Measurements from ENCODE around the gene SLC27A1. TPM values are rescaled to one million over a fixed set of nuclear protein-coding genes. Genes with fewer than 3 reads are reported as not detected.

Gene SLC27A1
- total RNA-seq, 1 experiment from 2014 or later, result 8.6 TPM

DNA sequence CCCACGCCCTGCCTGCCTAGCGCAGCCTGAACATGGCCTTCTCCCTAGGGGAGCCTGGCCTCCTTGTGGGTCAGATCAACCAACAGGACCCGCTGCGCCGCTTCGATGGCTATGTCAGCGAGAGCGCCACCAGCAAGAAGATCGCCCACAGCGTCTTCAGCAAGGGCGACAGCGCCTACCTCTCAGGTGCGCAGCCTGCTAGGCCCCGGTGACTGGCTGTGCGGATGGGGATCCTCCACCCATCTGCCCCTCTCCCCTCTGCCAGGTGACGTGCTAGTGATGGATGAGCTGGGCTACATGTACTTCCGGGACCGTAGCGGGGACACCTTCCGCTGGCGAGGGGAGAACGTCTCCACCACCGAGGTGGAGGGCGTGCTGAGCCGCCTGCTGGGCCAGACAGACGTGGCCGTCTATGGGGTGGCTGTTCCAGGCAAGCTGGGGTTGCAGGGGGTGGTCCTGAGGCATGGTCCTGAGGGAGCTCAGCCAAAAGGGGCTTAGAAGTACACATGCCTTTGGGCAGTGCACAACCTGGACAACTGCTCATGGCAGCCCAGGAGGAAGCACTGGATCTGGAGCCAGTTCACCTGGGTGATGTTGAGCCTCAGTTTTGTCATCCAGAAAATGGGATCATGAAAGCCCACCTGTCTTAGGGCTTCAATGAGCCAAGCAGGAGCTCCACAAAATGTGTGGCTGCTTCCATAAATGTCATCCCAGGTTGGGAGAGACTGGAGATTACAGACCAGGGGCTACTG is 30.3 kb downstream of the SLC27A1 start:
- DNase-seq (ENCODE audit: low spot score) (no peak), ATAC-seq (no peak)
- peaks cover 16% of the 10 kb centered on the region for H3K4me1 Mint-ChIP-seq
- peaks cover 21% of the 10 kb centered on the region for H3K27me3 Mint-ChIP-seq (ENCODE audit: low read depth)
- H3K27ac Mint-ChIP-seq, result no peak overlapping the region
- H3K9me3 Mint-ChIP-seq, result no peaks in the 10 kb centered on the region
- TF ChIP-seq, protein P1, sequence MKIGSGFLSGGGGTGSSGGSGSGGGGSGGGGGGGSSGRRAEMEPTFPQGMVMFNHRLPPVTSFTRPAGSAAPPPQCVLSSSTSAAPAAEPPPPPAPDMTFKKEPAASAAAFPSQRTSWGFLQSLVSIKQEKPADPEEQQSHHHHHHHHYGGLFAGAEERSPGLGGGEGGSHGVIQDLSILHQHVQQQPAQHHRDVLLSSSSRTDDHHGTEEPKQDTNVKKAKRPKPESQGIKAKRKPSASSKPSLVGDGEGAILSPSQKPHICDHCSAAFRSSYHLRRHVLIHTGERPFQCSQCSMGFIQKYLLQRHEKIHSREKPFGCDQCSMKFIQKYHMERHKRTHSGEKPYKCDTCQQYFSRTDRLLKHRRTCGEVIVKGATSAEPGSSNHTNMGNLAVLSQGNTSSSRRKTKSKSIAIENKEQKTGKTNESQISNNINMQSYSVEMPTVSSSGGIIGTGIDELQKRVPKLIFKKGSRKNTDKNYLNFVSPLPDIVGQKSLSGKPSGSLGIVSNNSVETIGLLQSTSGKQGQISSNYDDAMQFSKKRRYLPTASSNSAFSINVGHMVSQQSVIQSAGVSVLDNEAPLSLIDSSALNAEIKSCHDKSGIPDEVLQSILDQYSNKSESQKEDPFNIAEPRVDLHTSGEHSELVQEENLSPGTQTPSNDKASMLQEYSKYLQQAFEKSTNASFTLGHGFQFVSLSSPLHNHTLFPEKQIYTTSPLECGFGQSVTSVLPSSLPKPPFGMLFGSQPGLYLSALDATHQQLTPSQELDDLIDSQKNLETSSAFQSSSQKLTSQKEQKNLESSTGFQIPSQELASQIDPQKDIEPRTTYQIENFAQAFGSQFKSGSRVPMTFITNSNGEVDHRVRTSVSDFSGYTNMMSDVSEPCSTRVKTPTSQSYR (CRISPR knock-in tag; IDR thresholded peaks at IDR 0.05), result no peak
- TF ChIP-seq, protein P2, sequence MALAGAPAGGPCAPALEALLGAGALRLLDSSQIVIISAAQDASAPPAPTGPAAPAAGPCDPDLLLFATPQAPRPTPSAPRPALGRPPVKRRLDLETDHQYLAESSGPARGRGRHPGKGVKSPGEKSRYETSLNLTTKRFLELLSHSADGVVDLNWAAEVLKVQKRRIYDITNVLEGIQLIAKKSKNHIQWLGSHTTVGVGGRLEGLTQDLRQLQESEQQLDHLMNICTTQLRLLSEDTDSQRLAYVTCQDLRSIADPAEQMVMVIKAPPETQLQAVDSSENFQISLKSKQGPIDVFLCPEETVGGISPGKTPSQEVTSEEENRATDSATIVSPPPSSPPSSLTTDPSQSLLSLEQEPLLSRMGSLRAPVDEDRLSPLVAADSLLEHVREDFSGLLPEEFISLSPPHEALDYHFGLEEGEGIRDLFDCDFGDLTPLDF (CRISPR knock-in tag; IDR thresholded peaks at IDR 0.05), result no peak
- no peak for TF ChIP-seq NFYB (CRISPR knock-in tag; conservative IDR thresholded peaks at IDR 0.05; ENCODE audit: low read depth)
- peak; percentile 75; the same call in 1 of the 2 replicates for TF ChIP-seq FOXP1 (CRISPR knock-in tag; IDR thresholded peaks at IDR 0.05; ENCODE audit: borderline replicate concordance)
- TF ChIP-seq ELF4 (CRISPR knock-in tag; IDR thresholded peaks at IDR 0.05; ENCODE audit: low read depth), result no peak
- no peak for TF ChIP-seq TEAD4 (CRISPR knock-in tag; IDR thresholded peaks at IDR 0.05)
- TF ChIP-seq RORB (CRISPR knock-in tag; IDR thresholded peaks at IDR 0.05), result no peak
- no peak for TF ChIP-seq ZNF671 (CRISPR knock-in tag; IDR thresholded peaks at IDR 0.05)
- no peak for TF ChIP-seq NFE2L1 (CRISPR knock-in tag; IDR thresholded peaks at IDR 0.05)
- 0 out of 2 replicates have a peak, but pooled peaks have one; percentile 3 for TF ChIP-seq GTF2I (CRISPR knock-in tag; conservative IDR thresholded peaks at IDR 0.05)
- TF ChIP-seq, protein P3, sequence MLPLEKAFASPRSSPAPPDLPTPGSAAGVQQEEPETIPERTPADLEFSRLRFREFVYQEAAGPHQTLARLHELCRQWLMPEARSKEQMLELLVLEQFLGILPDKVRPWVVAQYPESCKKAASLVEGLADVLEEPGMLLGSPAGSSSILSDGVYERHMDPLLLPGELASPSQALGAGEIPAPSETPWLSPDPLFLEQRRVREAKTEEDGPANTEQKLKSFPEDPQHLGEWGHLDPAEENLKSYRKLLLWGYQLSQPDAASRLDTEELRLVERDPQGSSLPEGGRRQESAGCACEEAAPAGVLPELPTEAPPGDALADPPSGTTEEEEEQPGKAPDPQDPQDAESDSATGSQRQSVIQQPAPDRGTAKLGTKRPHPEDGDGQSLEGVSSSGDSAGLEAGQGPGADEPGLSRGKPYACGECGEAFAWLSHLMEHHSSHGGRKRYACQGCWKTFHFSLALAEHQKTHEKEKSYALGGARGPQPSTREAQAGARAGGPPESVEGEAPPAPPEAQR (CRISPR knock-in tag; IDR thresholded peaks at IDR 0.05), result no peak
- TF ChIP-seq, protein P4, sequence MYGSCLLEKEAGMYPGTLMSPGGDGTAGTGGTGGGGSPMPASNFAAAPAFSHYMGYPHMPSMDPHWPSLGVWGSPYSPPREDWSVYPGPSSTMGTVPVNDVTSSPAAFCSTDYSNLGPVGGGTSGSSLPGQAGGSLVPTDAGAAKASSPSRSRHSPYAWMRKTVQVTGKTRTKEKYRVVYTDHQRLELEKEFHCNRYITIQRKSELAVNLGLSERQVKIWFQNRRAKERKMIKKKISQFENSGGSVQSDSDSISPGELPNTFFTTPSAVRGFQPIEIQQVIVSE (CRISPR knock-in tag; IDR thresholded peaks at IDR 0.05; ENCODE audit: borderline replicate concordance), result no peak
- H3K36me3 Mint-ChIP-seq, result no peaks in the 10 kb centered on the region
- CTCF ChIA-PET, result interaction anchor here (0.8 to 3.1 kb wide), 3 partner anchors 10 to 60 kb away, joined by 3 to 17 read pairs (median 3); partner anchors contain the start of gene PGLS
- POLR2A ChIA-PET, result no interaction called here
- H3K4me3 Mint-ChIP-seq, result no peak overlapping the region

DNA sequence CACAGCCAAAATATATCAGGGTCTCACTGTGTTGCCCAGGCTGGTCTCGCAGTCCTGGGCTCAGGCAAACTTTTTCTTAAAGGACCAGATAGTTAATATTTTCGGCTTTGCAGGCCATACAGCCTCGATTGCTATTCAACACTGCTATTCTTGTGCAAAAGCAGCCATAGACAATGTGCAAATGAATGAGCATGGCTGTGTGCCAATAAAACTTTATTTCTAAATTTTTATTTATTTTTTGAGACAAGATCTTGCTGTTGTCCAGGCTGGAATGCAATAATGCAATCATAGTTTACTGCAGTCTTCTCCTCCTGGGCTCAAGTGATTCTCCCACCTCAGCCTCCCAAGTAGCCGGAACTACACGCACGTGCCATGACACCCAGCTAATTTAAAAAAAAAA is 32.9 kb downstream of the SLC27A1 start:
- no peaks in the 10 kb centered on the region for H3K9me3 Mint-ChIP-seq
- H3K4me1 Mint-ChIP-seq, result peaks cover 12% of the 10 kb centered on the region
- no peaks in the 10 kb centered on the region for H3K27me3 Mint-ChIP-seq (ENCODE audit: low read depth)
- no peak for DNase-seq (ENCODE audit: low spot score)
- no peak for ATAC-seq
- no peaks in the 10 kb centered on the region for H3K36me3 Mint-ChIP-seq
- POLR2A ChIA-PET, result no interaction called here
- CTCF ChIA-PET, result interaction anchor here (0.6 kb wide), 1 partner anchor 103 kb away, joined by 3 read pairs; no protein-coding TSS in a partner anchor
- no peak overlapping the region for H3K4me3 Mint-ChIP-seq
- H3K27ac Mint-ChIP-seq, result no peak overlapping the region
- TF ChIP-seq, protein P5, sequence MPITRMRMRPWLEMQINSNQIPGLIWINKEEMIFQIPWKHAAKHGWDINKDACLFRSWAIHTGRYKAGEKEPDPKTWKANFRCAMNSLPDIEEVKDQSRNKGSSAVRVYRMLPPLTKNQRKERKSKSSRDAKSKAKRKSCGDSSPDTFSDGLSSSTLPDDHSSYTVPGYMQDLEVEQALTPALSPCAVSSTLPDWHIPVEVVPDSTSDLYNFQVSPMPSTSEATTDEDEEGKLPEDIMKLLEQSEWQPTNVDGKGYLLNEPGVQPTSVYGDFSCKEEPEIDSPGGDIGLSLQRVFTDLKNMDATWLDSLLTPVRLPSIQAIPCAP (CRISPR knock-in tag; IDR thresholded peaks at IDR 0.05), result no peak
- TF ChIP-seq, protein P6, sequence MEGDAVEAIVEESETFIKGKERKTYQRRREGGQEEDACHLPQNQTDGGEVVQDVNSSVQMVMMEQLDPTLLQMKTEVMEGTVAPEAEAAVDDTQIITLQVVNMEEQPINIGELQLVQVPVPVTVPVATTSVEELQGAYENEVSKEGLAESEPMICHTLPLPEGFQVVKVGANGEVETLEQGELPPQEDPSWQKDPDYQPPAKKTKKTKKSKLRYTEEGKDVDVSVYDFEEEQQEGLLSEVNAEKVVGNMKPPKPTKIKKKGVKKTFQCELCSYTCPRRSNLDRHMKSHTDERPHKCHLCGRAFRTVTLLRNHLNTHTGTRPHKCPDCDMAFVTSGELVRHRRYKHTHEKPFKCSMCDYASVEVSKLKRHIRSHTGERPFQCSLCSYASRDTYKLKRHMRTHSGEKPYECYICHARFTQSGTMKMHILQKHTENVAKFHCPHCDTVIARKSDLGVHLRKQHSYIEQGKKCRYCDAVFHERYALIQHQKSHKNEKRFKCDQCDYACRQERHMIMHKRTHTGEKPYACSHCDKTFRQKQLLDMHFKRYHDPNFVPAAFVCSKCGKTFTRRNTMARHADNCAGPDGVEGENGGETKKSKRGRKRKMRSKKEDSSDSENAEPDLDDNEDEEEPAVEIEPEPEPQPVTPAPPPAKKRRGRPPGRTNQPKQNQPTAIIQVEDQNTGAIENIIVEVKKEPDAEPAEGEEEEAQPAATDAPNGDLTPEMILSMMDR (IDR thresholded peaks at IDR 0.05), result no peak
- no peak for TF ChIP-seq EMX1 (CRISPR knock-in tag; IDR thresholded peaks at IDR 0.05)
- TF ChIP-seq, protein P7, sequence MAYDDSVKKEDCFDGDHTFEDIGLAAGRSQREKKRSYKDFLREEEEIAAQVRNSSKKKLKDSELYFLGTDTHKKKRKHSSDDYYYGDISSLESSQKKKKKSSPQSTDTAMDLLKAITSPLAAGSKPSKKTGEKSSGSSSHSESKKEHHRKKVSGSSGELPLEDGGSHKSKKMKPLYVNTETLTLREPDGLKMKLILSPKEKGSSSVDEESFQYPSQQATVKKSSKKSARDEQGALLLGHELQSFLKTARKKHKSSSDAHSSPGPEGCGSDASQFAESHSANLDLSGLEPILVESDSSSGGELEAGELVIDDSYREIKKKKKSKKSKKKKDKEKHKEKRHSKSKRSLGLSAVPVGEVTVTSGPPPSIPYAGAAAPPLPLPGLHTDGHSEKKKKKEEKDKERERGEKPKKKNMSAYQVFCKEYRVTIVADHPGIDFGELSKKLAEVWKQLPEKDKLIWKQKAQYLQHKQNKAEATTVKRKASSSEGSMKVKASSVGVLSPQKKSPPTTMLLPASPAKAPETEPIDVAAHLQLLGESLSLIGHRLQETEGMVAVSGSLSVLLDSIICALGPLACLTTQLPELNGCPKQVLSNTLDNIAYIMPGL (CRISPR knock-in tag; IDR thresholded peaks at IDR 0.05), result no peak
- TF ChIP-seq, protein P8, sequence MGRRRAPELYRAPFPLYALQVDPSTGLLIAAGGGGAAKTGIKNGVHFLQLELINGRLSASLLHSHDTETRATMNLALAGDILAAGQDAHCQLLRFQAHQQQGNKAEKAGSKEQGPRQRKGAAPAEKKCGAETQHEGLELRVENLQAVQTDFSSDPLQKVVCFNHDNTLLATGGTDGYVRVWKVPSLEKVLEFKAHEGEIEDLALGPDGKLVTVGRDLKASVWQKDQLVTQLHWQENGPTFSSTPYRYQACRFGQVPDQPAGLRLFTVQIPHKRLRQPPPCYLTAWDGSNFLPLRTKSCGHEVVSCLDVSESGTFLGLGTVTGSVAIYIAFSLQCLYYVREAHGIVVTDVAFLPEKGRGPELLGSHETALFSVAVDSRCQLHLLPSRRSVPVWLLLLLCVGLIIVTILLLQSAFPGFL (CRISPR knock-in tag; IDR thresholded peaks at IDR 0.05; ENCODE audit: borderline replicate concordance), result no peak
- no peak for TF ChIP-seq FOXJ3 (CRISPR knock-in tag; IDR thresholded peaks at IDR 0.05; ENCODE audit: borderline replicate concordance)
- TF ChIP-seq, protein P9, sequence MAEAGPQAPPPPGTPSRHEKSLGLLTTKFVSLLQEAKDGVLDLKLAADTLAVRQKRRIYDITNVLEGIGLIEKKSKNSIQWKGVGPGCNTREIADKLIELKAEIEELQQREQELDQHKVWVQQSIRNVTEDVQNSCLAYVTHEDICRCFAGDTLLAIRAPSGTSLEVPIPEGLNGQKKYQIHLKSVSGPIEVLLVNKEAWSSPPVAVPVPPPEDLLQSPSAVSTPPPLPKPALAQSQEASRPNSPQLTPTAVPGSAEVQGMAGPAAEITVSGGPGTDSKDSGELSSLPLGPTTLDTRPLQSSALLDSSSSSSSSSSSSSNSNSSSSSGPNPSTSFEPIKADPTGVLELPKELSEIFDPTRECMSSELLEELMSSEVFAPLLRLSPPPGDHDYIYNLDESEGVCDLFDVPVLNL (CRISPR knock-in tag; IDR thresholded peaks at IDR 0.05; ENCODE audit: borderline replicate concordance, low read depth), result no peak
- TF ChIP-seq, protein P10, sequence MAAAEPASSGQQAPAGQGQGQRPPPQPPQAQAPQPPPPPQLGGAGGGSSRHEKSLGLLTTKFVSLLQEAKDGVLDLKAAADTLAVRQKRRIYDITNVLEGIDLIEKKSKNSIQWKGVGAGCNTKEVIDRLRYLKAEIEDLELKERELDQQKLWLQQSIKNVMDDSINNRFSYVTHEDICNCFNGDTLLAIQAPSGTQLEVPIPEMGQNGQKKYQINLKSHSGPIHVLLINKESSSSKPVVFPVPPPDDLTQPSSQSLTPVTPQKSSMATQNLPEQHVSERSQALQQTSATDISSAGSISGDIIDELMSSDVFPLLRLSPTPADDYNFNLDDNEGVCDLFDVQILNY (CRISPR knock-in tag; IDR thresholded peaks at IDR 0.05), result no peak

All from WTC11 (cell line).